HG03457 (cell line): ENCODE data around the gene PRDM10.
A peak's percentile ranks its signal among the peaks of the same experiment; 100 is the strongest.
"Not testable (repeated sequence)": the region's sequence is repeated elsewhere in the genome, so short reads cannot be mapped to it uniquely, and the experiment has no call there.

Experiments used
- ATAC-seq: cut with Tn5 transposase; IDR thresholded peaks from one replicate; pipeline ENCODE4 v1.9.1; 2021; ENCODE audit warnings: moderate number of reproducible peaks; ENCODE audit not compliant: unreplicated experiment

Gene PRDM10

GRCh38 chr11:129905402-129905801 is 97.2 kb downstream of the PRDM10 start:
- no peak for ATAC-seq

DNA sequence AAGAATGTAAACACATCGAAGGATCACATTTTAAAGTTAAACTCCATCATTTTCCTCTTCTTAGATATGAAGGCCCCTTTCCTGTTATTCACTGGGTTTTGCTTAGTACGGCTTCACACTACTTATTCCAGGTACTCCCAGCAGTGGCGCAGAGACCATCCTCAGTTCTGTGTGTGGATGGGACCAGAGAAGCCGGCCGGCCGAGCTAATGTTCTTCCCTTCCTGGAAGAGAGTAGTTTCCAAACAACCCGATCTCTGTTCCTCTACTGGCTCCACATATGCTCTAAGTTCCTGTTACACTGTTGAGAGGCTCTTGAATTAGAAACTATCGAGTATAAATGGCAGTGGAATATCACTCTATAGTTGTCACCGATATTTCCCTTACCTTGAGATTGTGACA is 106.6 kb downstream of the PRDM10 start:
- ATAC-seq = no peak

- peak; percentile 93 for ATAC-seq
These were observed 107.3 kb downstream of the PRDM10 start, which contains the start of gene NFRKB for GRCh38 chr11:129895126-129896041. Gene NFRKB, minus strand, starts transcription at chr11:129895578. Its CDS starts 2,729 bp downstream, at chr11:129892849.

DNA sequence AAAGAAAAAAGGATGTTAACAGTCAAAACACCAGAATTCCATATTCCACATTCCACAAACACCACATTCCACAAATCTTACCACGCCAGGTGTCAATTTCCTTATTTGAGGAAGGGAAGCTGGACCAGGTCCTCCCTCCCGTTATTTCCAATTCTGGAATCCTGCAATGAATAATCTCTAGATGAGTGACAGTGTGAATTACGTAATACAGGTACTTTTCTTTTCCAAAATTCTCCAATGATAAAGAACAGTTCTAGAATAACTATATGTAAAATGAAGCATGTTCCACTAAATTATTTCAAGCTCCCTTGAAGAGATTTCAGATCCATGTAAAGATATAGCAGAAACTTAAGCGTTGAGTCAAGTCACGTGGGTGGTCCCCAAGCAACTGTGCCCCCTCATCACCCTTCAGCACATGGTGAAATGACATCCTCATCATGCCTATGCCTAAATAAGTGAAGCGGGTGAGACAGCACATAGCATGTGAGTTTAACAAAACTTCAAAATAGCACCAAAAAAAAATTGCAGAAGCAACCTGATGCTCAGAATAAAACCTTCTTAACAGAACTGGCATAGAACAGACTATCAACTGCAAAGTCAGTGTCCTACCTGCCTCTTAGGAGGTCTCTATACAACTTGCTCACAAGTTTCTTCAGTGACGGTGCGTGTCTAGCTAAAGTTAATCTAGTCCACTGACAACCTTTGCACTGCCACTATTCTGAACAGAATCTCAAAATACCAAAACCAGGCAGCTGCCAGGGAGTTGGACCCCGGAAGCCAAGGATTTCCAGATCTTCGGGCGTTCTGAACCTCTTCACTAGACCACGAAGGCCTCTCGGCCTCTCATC is 108.1 kb downstream of the PRDM10 start:
- no peak for ATAC-seq

DNA sequence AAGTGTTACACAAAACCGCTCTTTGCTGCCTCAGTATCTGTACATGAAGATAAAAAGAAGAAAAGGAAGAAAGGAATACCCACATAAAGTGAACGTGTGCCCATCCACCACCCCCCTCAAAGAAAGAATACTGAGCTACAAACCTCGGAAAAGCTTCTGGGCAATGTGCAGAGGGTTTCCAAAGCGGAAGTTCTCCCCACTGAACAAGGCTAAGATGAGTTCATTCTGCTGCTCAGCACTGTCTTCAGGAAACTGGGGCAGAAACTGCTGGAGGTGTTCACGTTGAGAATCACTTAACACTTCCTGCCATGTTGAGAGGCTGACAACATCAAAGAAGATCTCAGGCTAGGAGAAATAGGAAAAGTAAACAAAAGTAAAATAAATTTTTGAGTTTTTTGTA is 114.2 kb downstream of the PRDM10 start:
- ATAC-seq = no peak

- no peak for ATAC-seq
These were observed 117.3 kb downstream of the PRDM10 start for GRCh38 chr11:129885381-129885780.

GRCh38 chr11:129884581-129884980 is 118.1 kb downstream of the PRDM10 start:
- ATAC-seq = no peak

- ATAC-seq = no peak
These were observed 121.0 kb downstream of the PRDM10 start for GRCh38 chr11:129881570-129882170.

- ATAC-seq = no peak
These were observed 122.3 kb downstream of the PRDM10 start for GRCh38 chr11:129880311-129880710.

GRCh38 chr11:129871914-129872313 is 130.7 kb downstream of the PRDM10 start:
- no peak for ATAC-seq

DNA sequence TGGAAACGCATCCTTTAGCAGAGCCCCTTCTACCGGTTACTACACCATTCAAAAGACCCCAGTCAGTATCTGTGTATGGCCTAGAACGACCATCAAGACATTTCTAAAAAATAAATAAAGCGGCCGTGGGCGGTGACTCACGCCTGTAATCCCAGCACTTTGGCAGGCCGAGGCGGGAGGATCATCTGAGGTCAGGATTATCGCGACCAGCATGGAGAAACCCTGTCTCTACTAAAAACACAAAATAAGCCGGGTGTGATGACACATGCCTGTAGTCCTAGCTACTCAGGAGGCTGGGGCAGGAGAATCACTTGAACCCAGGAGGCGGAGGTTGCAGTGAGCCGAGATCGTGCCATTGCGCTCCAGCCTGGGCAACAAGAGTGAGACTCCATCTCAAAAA is 134.0 kb downstream of the PRDM10 start:
- ATAC-seq = not testable (repeated sequence)

DNA sequence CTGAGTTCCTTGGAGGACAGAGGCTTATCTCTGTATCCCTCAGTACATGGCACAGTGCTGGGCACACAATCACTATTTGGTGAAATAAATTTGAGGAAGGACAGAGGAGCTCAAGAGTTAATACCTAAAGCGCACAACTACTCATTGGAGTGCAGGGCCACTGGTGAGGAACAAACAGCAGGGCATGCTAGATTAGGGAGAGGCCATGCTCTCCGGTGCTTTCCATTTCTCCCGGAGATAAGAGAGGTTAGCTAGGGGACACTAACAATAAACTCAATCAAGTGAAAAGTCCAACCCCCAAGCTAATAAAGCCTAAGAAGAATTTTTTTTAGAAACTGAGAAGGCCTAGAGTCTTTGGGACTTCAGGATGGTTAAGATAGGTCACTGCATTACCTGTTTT is 136.3 kb downstream of the PRDM10 start:
- no peak for ATAC-seq

GRCh38 chr11:129865701-129866100 is 136.9 kb downstream of the PRDM10 start:
- ATAC-seq = no peak

DNA sequence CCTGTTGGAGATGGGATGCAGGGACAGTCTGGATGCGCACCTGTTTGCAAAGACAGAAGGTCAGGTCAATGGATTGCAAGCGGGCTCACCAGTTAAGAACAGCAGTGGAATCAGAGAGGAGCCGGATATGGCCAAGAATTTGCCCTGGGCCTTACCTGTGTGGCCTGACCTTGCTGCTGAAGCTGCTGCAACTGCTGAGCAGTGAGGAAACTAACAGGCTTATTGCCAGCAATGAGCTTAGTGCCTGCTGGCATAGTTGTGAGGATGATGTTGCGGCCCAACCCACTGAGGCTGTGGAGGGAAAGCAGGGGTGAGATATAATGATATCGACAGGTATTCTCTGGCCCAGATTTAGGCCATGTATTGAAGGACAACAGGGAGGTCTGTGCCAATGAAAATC is 137.8 kb downstream of the PRDM10 start:
- no peak for ATAC-seq

DNA sequence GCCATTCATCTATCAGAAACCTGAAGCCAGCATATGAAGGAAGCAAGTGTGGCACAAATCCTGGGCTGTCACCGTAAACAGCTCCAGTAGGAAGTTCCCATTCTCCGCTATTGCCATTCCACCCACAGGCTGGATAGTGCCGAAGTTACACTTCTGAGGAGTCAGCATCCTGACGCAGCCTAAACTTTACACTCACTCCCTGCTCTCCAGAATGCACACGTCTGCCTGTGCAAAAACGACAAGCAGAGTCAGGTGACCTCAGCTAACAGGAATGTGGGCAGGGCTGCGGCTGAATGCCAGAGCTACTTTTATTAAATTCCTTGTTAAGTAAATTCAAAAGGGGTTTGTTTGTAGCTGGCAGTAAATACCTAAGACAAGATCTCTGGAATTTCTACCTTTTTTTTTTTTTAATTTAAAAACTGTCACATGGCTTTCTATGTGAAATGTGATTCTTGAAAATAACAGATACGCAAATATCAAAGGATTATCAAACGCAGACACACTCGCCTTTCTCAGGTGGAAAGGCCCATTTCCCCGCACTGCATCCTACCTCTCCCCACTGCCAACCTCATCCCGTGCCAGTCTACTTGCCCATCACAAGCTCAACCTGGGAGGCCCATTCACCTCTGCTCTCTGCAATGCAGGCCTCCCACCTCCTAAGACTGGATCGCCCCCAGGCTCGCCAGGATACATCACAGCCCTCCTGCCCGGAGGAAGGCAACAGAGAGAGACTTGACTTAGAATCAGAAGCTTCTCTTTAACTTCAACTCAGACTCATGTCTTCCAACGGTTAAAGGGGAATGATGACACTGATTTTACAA is 140.7 kb downstream of the PRDM10 start:
- no peak for ATAC-seq

DNA sequence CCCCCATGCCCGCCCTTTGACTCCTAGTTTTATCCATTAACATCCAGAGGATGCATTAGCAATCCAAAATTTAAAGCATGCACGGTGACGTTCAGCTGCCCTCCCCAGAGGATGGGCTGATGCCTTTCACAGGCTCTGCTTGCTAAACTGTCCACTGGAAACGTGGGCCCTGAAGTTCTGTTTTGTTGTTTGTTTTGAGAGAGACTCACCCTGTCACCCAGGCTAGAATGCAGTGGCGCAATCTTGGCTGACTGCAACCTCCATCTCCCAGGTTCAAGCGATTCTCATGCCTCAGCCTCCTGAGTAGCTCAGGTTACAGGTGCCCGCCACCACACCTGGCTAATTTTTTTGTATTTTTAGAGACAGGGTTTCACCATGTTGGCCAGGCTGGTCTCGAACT is 146.6 kb downstream of the PRDM10 start:
- ATAC-seq = no peak

- no peak for ATAC-seq
These were observed 147.5 kb downstream of the PRDM10 start for GRCh38 chr11:129855086-129855485.

- ATAC-seq = no peak
These were observed 148.3 kb downstream of the PRDM10 start for GRCh38 chr11:129854232-129854805.

DNA sequence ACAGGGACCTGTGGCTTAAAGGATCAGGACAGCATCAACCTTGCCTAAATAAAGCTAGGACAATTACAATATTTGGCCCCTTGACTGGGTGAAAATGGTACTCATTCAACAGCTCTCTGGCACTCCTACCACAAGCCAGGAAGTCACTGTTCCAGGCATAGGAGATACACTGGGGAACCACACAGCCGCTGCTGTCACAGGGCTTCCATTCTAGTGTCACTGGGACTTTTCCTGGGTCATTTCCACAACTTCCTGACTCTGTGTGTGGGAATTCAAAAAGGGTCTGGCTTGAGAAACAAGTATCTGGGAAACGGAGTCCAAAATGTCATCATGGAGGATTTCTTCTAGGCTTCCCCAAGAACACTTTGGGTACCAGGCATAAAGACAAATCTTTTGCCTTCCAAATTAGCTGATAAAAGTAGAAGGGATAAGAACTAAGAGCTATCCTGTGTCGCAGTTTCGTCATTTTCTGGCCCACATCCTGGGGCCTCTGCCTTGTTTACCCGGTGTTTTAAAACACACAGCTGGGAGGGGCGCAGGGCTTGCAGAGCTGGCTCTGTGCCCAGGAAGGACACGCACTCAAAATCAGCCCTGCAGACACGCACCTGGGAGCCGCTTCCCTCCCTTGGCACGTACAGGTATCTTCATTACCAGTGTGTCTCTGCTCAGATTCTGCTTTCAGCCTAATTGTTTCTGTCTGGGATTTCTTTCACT is 149.0 kb downstream of the PRDM10 start:
- no peak for ATAC-seq
